Renal pelvis (tissue), 4 donors: ENCODE results near the gene ZKSCAN8. TPM values are rescaled to one million over a fixed set of nuclear protein-coding genes. Genes with fewer than 3 reads are reported as not detected.

Experiments used
- DNase-seq: peaks from one replicate; pipeline ENCODE4 v3.0.0-alpha.2; 2013
- polyA plus RNA-seq, 3 donors: library from polyadenylated mRNA; unstranded; fragments of 120-200 nt; gene quantifications; one replicate each; pipeline ENCODE4 v1.2.1, GENCODE V29; 2013; ENCODE audit not compliant: insufficient read length in 3 of 3

Gene ZKSCAN8
- polyA plus RNA-seq, 3 donors, result 37.6 to 48.3 (median 48.2) TPM

- DNase-seq, result no peak
Measured at GRCh38 chr6:28188111-28188979, 46.7 kb downstream of the ZKSCAN8 start.

- DNase-seq, result no peak
Measured at GRCh38 chr6:28200020-28200419, 58.3 kb downstream of the ZKSCAN8 start.

GRCh38 chr6:28203201-28203600 is 61.5 kb downstream of the ZKSCAN8 start:
- DNase-seq, result no peak

- no peak for DNase-seq
Measured at GRCh38 chr6:28205879-28206278, 64.2 kb downstream of the ZKSCAN8 start.

GRCh38 chr6:28206527-28206926 is 64.8 kb downstream of the ZKSCAN8 start:
- no peak for DNase-seq

GRCh38 chr6:28206928-28207509 is 65.3 kb downstream of the ZKSCAN8 start:
- no peak for DNase-seq

GRCh38 chr6:28207510-28208110 is 65.9 kb downstream of the ZKSCAN8 start:
- DNase-seq, result peak; percentile 24

GRCh38 chr6:28208111-28208659 is 66.5 kb downstream of the ZKSCAN8 start:
- DNase-seq, result no peak

Other genes starting within 250 kb of the ZKSCAN8 start
- not detected for gene OR2B2, start 229.5 kb upstream of the ZKSCAN8 start, polyA plus RNA-seq
- under 1 TPM in 1 of 3 donors, not detected in 2; 0.11 TPM for gene OR2B6, start 184.6 kb upstream of the ZKSCAN8 start, polyA plus RNA-seq
- 1 to 10 TPM; 4.1 to 5.2 (median 4.1) TPM for gene ZNF165, start 61.3 kb upstream of the ZKSCAN8 start, polyA plus RNA-seq
- 10 to 100 TPM; 11.1 to 12.0 (median 11.3) TPM for gene ZSCAN16, start 17.3 kb upstream of the ZKSCAN8 start, polyA plus RNA-seq
- gene ZSCAN9, start 83.4 kb downstream of the ZKSCAN8 start, polyA plus RNA-seq, result 10 to 100 TPM; 24.2 to 39.2 (median 35.6) TPM
- gene ZKSCAN4, start 110.4 kb downstream of the ZKSCAN8 start, polyA plus RNA-seq, result 10 to 100 TPM; 10.7 to 13.2 (median 11.2) TPM
- 1 to 10 TPM; 2.3 to 2.8 (median 2.6) TPM for gene NKAPL, start 117.4 kb downstream of the ZKSCAN8 start, polyA plus RNA-seq
- 10 to 100 TPM; 34.1 to 40.9 (median 35.2) TPM for gene ZSCAN26, start 125.3 kb downstream of the ZKSCAN8 start, polyA plus RNA-seq
- gene PGBD1, start 139.7 kb downstream of the ZKSCAN8 start, polyA plus RNA-seq, result 10 to 100 TPM; 10.0 to 12.7 (median 12.4) TPM
- 10 to 100 TPM; 10.4 to 11.6 (median 11.4) TPM for gene ZSCAN31, start 194.3 kb downstream of the ZKSCAN8 start, polyA plus RNA-seq
- 10 to 100 TPM; 10.0 to 14.8 (median 10.7) TPM for gene ZKSCAN3, start 208.1 kb downstream of the ZKSCAN8 start, polyA plus RNA-seq